WI38 (cell line): Measurements from ENCODE around the gene ARF3.

Experiments used
- H3K4me3 ChIP-seq: 2 replicates; pipeline ENCODE4 v1.5.1; 2011; ENCODE audit warnings: low read depth, mild to moderate bottlenecking, control low read depth, low read length
- TF ChIP-seq, protein P1 (sequence below): IDR thresholded peaks from 2 replicates; pipeline ENCODE4 v1.5.1; 2012; ENCODE audit warnings: low read depth, mild to moderate bottlenecking, control low read depth, low read length

Gene ARF3

DNA sequence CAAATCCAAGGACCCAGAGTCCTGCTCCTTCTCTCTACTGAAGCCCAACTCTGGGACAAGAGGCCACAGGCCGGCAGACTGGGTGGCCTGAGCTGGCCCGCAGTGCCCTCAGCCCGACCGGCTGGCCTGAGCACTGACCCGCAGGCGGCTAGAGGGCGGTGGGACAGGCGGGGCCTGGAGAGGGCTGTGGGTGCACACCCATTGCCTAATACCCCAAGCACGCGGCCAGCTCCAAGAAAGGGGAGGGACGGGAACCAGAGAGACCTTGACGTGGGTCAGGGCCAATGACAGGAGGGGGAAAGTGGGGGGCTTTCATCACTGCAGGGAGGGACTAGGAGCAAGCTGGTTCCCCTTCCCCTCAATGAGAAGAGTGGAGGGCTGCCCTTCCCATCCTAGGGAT lies 16.2 kb upstream of the ARF3 start:
- TF ChIP-seq, protein P1, sequence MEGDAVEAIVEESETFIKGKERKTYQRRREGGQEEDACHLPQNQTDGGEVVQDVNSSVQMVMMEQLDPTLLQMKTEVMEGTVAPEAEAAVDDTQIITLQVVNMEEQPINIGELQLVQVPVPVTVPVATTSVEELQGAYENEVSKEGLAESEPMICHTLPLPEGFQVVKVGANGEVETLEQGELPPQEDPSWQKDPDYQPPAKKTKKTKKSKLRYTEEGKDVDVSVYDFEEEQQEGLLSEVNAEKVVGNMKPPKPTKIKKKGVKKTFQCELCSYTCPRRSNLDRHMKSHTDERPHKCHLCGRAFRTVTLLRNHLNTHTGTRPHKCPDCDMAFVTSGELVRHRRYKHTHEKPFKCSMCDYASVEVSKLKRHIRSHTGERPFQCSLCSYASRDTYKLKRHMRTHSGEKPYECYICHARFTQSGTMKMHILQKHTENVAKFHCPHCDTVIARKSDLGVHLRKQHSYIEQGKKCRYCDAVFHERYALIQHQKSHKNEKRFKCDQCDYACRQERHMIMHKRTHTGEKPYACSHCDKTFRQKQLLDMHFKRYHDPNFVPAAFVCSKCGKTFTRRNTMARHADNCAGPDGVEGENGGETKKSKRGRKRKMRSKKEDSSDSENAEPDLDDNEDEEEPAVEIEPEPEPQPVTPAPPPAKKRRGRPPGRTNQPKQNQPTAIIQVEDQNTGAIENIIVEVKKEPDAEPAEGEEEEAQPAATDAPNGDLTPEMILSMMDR: no peak
- no peak overlapping the region for H3K4me3 ChIP-seq

DNA sequence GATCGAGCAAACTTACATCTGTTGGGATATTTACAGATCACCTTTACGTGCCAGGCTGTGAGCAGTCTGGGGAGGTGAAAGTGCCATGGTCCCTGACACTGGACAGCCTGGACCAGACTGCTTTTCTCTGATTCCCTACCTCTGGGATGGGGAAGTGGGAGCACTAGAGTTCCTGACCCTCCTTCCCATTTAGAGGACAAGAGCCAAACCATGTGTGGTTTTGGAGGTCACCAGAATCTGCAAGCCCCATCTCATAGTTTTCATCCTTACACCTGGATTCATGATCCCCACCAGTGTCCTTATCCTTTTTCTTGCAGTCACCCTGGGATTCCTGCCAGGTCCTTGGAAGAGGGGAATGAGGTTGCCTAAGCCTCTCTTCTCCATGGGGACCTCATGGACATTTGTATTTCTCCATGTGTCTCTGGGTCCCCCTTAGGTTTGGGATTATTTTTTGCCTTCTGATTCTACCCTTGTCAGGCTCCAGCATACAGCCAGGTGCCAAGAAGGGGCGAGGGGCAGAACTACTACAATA lies 15.7 kb upstream of the ARF3 start:
- TF ChIP-seq, protein P1: no peak
- no peak overlapping the region for H3K4me3 ChIP-seq

DNA sequence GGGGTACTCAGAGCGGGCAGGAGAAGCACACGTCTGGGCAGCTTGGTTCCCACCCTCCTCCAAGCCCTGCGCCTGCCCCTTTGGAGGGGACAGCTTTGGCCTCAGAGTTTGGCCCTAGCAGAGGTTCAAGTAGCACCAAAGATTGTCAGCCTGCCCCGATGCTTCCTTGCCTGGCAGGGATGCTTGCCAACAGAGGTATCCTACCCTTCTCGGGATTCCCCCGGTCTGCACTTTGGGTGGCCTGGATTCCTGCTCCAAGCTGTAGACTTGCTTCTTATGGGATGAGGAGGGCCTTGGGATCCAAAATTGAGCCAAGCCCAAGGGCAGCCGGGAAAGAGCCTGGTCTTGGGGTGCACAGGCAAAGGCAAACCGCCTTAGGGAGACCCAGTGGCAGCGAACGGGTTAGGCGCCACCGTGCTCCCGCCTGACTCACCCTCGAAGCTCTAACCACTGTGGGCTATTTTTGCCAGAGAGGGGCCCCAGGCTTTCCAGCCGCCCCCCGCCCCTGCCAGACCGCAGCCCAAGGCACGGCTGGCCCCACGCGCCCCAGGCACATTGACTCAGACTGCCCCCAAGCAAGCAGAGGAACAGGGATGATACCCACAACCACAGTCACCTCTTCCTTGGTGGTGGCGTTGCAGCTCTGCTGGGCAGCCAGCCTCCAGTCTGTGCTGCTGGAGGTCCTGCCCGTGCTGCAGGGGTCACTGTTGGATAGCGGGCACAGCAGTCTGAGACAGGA lies 15.1 kb upstream of the ARF3 start:
- H3K4me3 ChIP-seq: no peak overlapping the region
- TF ChIP-seq, protein P1: no peak

DNA sequence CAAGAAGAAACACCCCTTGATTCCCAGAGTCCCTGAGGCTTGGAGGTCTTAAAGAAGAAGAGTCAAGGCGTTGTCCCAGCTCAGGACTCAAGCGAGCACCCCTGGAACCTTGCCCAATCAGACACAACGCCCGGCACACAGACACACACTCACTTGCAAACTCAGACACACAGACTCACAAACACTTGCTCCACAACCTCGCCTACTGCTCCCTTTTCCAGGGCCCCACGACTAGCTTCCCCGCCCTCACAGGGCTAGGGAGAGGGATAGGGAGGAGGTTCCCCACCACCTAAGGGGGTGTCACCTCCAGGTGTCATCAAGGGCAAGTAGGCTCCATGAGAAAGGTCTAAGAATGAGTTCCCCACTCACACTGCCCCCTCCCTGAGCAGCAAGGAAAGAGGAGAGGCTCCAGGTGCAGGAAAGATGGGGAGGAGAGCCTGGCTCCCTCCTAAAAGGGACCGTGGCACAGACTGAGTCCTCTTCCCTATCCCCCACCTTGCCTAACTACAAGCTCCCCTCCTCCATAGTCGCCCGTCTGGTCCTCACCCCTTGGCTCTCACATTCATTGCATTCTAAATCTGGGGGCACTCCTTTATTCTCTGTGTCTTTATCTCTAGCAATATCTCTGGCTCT lies 13.5 kb upstream of the ARF3 start:
- H3K4me3 ChIP-seq: no peak overlapping the region; the same call in 1 of the 2 replicates
- TF ChIP-seq, protein P1: no peak

DNA sequence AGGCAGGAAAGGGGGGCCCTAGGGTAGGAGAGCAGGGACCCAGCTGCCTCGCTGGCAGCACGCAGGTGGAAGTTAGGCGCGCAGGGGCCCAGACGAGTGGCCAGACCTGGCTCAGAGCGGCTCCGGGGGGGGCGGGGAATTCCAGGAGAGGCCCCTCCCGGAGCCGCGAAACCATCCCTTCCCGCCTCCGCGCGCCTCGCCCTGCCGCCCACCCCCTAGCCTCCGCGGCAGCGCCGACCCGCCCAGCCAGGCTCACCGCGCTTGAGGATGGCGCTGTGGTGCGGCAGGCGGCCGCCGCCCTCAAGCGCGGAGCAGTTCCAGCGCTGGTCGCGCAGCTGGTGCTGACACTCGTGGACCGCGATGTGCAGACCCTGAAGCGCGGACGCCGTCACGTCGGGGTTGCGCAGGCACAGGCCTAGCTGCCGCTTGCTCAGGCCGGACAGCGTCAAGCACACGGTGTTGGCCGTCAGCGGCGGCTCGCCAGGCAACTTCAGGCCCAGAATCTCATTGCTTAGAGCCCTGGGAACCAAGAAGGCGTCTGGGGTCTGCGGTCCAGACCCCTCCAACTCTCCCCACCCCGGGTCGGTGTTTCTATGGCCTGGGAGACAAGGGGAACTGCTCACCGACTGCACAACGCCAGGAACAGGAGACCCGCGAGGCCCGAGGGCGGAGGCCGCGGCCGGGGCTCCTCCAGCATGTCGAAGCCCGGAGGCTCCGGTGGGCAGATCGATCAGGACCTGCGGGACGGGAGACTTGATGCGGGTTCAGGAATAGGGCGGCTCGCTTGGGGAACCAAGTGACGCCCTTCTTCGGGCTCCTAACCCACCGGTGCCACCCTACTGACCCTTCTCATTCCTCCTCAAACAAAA lies 12.8 kb upstream of the ARF3 start:
- no peak overlapping the region for H3K4me3 ChIP-seq
- TF ChIP-seq, protein P1: no peak

DNA sequence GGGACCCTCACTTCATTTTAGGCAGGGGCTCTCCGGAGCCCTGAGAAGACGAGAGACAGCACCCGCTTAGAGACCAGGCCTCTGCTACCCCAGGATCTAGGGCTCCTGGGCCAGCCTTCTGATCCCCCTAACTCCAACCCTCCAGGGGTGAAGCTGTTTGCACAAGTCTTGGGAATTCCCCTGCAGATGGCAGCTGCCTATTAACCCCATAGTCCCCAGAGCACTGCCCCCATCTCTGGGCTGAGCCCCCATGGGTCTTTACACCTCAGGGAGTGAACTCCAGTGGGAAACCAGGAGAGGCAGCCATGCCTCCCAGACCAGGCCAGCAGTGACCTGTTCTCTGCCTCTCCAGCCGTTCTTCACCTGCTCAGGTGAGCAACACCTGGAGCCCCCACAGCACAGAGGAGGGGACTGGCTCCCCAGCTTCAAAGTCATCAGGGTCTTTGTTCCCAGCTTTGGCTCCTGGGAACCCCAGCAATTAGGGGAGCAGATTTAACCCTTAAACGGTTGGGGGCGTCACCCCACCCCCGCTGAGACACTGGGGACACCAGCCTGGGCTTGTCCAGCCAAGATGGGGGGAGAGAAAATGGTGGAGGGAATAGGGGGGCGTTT lies 12.0 kb upstream of the ARF3 start:
- no peak overlapping the region for H3K4me3 ChIP-seq
- TF ChIP-seq, protein P1: no peak
